IgD-negative memory B cell (primary cell): ENCODE results near the gene DTD1. TPM values are rescaled to one million over a fixed set of nuclear protein-coding genes. Genes with fewer than 3 reads are reported as not detected.

ENCODE experiments used
- H3K27ac Mint-ChIP-seq, 3 donors: one replicate each; pipeline ENCODE4 v1.8.0; 2020 to 2022; ENCODE audit warnings: mild to moderate bottlenecking in 3 of 3, mixed read lengths in 3 of 3, moderate library complexity in 1 of 3
- H3K27me3 Mint-ChIP-seq: one replicate; pipeline ENCODE4 v1.8.0; 2021; ENCODE audit warnings: mixed read lengths
- H3K36me3 Mint-ChIP-seq: one replicate; pipeline ENCODE4 v1.8.0; 2020; ENCODE audit warnings: mild to moderate bottlenecking, mixed read lengths
- H3K4me1 Mint-ChIP-seq, 3 donors: one replicate each; pipeline ENCODE4 v1.8.0; 2020 to 2022; ENCODE audit warnings: mixed read lengths in 3 of 3, mild to moderate bottlenecking in 1 of 3
- H3K4me3 Mint-ChIP-seq, 4 donors: one replicate each; pipeline ENCODE4 v1.8.0; 2020 to 2022; ENCODE audit warnings: mild to moderate bottlenecking in 4 of 4, mixed read lengths in 4 of 4, moderate library complexity in 3 of 4
- H3K9me3 Mint-ChIP-seq, 3 donors: one replicate each; pipeline ENCODE4 v1.8.0; 2020 to 2021; ENCODE audit warnings: mixed read lengths in 3 of 3, mild to moderate bottlenecking in 1 of 3
- polyA plus RNA-seq: library from polyadenylated mRNA; unstranded; fragments of 300-500 nt; fragmentation: Illumina TruSeq; gene quantifications from one replicate; pipeline ENCODE4 v1.2.3, GENCODE V29; 2021

Gene DTD1
- polyA plus RNA-seq, 1 donor from 2014 or later = 51.9 TPM

DNA sequence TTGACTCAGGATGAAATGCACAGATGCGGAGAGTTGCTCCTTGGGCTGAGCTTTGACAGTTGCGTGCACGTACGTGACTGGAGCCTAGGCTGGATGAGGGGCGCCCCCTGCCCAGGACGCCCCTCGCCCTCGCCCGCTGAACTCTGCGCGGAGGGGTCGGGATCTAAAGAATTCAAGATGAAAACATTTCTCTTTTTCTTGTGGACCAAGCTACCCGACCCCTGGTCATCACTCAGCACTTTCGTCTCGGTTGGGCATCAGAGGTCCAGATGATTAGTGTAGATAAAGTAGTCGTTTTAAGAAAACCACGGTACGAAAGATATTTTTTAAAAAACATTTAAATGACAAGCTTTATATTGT lies 700 bp downstream of the DTD1 start:
- Mint-ChIP-seq H3K27me3 (peaks cover 2% of the 10 kb centered on the region), H3K4me1 (peaks cover 19 to 25% (median 24%) of the 10 kb centered on the region in 3 donors), H3K36me3 (peaks cover 2% of the 10 kb centered on the region), H3K27ac (peak overlapping the region; percentile 66 to 94 (median 93)), H3K4me3 (peak overlapping the region; percentile 90 to 95 (median 93)), H3K9me3 (no peaks in the 10 kb centered on the region)

DNA sequence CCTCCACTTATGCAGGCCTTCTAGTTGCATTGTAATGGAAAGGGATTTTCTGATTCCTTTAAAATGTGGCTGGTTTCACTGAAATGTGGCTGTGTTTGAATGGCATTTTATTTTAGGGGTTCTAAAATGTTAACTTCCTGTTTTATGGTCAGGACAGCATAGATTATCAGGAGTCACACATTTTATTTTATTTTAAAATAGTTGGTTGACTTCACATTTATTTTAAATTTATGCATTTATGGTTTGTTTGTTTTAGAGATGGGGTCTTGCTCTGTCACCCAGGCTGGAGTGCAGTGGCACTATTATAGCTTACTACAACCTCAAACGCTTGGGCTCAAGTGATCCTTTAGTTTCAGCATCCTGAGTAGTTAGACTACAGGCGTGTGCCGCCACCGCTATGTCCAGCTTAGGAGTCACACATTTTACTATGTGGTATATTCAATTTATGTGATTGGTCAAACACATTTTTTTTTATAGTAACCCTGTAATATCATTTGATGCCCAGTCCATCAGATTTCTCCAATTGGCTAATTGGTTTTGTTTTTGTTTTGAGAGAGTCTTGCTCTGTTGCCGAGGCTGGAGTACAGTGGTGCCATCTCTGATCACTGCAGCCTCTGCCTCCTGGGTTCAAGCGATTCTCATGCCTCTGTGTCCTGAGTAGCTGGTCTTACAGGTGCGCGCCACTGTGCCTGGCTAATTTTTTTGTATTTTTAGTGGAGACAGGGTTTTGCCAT lies 2.3 kb downstream of the DTD1 start:
- Mint-ChIP-seq H3K27me3 (no peaks in the 10 kb centered on the region), H3K9me3 (no peaks in the 10 kb centered on the region), H3K36me3 (peaks cover 4% of the 10 kb centered on the region), H3K4me1 (peaks cover 19 to 25% (median 24%) of the 10 kb centered on the region in 3 donors), H3K4me3 (peak overlapping the region in 3 of 4 donors; percentile 56 to 90 (median 77)), H3K27ac (peak overlapping the region; percentile 31 to 94 (median 66))

DNA sequence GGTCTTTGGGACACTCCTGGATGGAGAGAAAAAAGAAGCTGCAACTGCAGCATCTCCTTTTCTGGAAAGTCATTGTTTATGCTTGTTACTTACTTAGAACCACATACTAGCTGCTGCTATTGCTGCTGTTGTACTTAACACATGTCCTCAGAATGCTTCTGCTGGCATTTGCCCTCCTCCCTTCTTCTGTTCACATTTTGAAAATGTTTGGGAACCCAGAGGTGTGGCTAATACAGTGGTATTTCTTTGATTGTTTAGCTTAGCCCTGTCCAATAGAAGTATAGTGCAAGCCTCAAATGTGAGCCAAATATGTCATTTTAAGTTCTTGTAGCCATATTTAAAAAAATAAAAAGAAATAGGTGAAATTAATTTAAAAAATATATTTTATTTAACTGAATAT lies 8.4 kb downstream of the DTD1 start:
- Mint-ChIP-seq H3K9me3 (no peaks in the 10 kb centered on the region), H3K4me1 (peaks cover 0 to 5% (median 0%) of the 10 kb centered on the region in 3 donors), H3K4me3 (no peak overlapping the region), H3K36me3 (peaks cover 15% of the 10 kb centered on the region), H3K27ac (peak overlapping the region in 1 of 3 donors; percentile 46), H3K27me3 (no peaks in the 10 kb centered on the region)

DNA sequence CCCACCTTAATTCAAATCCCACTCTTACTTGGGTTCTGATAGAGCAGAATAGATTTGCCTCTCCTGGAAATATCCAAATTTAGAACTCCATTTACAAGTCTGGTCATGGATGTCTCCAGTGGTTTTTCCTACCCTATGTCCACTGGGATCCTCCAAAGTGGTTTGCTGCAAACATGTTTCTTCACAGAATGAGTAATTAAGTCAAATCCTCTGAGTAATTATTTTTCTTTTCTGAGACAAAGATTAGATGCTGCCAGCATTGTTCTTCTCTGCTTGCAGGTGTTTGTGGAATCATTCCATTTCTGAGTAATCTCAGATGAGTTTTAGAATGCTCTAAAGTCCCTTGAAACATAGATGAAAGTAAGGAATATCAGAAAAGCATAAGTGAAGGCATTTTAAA lies 21.9 kb downstream of the DTD1 start:
- Mint-ChIP-seq H3K27ac (no peak overlapping the region), H3K4me1 (peaks cover 0 to 3% (median 0%) of the 10 kb centered on the region in 3 donors), H3K9me3 (no peaks in the 10 kb centered on the region), H3K36me3 (peaks cover 5% of the 10 kb centered on the region), H3K4me3 (no peak overlapping the region), H3K27me3 (no peaks in the 10 kb centered on the region)

DNA sequence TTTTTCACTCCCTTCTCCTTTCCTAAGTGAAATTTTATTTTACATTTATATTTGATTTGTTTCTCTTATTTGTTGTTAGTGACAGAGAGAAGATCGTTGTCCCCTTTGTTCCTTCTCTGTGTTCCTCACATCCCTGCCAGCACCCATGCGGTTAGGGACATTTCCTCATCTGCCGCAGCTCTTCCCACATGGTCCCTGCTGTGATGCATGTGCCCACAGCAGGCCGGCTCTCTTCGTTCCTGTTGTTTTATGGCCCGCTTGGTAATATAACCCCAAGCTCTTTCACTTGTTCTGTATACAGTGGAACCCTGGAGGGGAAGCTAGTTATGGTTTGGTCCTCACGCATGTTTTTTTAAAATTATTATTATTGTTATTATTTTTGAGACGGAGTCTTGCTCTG lies 23.6 kb downstream of the DTD1 start:
- Mint-ChIP-seq H3K27me3 (no peaks in the 10 kb centered on the region), H3K4me1 (peaks cover 0 to 3% (median 0%) of the 10 kb centered on the region in 3 donors), H3K4me3 (peak overlapping the region in 1 of 4 donors; percentile 47), H3K36me3 (peaks cover 10% of the 10 kb centered on the region), H3K27ac (no peak overlapping the region), H3K9me3 (no peaks in the 10 kb centered on the region)

DNA sequence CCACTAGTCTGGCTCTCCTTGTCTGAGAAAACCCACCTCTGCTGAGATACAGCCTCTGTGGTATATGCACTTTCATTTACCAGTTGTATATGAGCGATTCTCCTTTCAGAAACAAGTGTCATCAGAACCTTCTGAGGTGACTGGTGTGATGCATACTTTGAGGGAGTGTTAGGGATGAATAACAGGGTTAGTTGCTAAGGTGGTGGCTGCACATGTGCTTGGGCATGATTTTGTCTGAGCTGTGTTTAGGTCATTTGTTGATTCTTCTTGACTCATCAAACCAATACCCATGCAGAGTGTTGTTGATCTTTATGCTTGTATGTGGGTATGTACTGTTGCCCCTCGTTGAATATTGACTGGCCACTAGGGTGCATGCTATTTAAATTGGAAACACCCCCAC lies 25.7 kb downstream of the DTD1 start:
- peaks cover 0 to 4% (median 3%) of the 10 kb centered on the region in 3 donors for H3K4me1 Mint-ChIP-seq
- H3K4me3 Mint-ChIP-seq = no peak overlapping the region
- no peak overlapping the region for H3K27ac Mint-ChIP-seq

DNA sequence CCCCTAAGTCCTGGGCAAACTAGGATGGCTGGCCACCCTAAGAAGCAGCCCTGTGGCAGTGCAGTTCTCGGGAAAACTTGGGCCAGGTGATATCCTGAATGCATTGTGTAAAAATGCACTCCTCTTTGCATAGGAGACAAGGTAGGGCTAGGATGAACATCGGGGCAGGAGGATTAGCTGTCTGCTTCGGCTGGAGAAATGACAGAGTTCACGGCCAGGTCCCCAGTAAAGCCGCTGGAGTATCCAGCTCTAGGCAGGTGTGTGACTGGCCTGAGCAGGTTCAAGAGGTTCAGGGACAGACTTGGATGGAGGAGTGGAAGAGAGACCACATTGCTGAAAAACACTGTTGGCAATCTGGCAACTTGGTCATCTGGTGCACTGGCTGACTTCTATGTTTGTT lies 26.4 kb downstream of the DTD1 start:
- H3K27me3 Mint-ChIP-seq = no peaks in the 10 kb centered on the region
- H3K36me3 Mint-ChIP-seq = peaks cover 10% of the 10 kb centered on the region
- H3K4me3 Mint-ChIP-seq = no peak overlapping the region
- H3K27ac Mint-ChIP-seq = no peak overlapping the region
- no peaks in the 10 kb centered on the region for H3K9me3 Mint-ChIP-seq
- H3K4me1 Mint-ChIP-seq = peaks cover 0 to 4% (median 3%) of the 10 kb centered on the region in 3 donors

More for the DNA sequence above, 25.7 kb downstream of the DTD1 start:
- no peaks in the 10 kb centered on the region for H3K9me3 Mint-ChIP-seq
- H3K36me3 Mint-ChIP-seq = peaks cover 10% of the 10 kb centered on the region
- H3K27me3 Mint-ChIP-seq = no peaks in the 10 kb centered on the region

DNA sequence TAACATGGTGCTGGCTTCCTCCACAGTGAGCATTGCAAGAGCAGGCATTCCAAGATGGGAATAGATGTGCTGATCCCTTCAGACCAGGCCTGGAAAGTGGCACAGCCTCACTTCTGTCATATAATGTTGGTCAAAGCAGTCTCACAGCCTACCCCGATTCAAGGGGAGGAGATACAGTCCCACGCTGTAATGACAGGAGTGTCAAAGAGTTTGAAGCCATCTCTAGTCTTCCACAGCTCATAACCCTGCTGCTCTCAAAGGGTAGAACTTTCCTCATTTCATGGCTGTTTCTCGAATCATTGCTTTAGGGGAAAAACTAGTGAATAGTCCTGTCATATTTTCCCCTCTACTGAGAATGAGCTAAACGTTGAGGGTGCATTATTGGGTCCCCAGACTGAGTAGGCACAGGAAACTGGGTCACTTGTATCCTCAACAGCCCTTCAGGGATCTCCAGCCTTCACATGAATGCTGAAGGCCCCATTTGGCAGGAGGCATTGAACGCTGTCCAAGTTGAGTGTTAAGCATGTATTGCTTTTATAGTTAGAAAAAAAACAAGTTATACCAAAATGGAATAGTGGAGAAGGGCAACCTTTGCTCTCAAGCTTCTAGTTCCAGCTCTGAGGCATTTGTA lies 27.3 kb downstream of the DTD1 start:
- H3K36me3 Mint-ChIP-seq = peaks cover 9% of the 10 kb centered on the region
- H3K27ac Mint-ChIP-seq = peak overlapping the region in 1 of 3 donors; percentile 69
- no peaks in the 10 kb centered on the region for H3K27me3 Mint-ChIP-seq
- no peak overlapping the region for H3K4me3 Mint-ChIP-seq
- peaks cover 0 to 4% (median 0%) of the 10 kb centered on the region in 3 donors for H3K4me1 Mint-ChIP-seq
- no peaks in the 10 kb centered on the region for H3K9me3 Mint-ChIP-seq

DNA sequence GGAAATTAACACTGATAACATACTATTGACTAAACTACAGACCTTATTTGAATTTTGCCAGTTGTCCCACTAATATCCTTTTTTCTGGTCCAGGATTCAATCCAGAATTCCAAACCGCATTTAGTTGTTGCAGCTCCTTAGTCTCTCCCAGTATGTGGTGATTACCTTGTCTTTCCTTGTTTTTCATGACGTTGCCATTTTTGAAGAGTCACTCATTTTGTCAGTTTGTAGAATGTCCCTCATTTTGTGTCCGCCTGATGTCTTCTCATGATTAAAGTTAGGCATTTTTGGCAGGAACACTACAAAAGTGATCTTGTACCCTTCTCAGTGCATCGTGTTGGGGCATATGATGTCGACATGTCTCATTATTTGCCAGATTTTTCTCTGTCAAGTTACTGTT lies 33.1 kb downstream of the DTD1 start:
- H3K9me3 Mint-ChIP-seq = no peaks in the 10 kb centered on the region
- H3K4me1 Mint-ChIP-seq = peaks cover 4 to 5% (median 4%) of the 10 kb centered on the region in 3 donors
- H3K27me3 Mint-ChIP-seq = no peaks in the 10 kb centered on the region
- H3K36me3 Mint-ChIP-seq = peaks cover 6% of the 10 kb centered on the region
- no peak overlapping the region for H3K4me3 Mint-ChIP-seq
- no peak overlapping the region for H3K27ac Mint-ChIP-seq

DNA sequence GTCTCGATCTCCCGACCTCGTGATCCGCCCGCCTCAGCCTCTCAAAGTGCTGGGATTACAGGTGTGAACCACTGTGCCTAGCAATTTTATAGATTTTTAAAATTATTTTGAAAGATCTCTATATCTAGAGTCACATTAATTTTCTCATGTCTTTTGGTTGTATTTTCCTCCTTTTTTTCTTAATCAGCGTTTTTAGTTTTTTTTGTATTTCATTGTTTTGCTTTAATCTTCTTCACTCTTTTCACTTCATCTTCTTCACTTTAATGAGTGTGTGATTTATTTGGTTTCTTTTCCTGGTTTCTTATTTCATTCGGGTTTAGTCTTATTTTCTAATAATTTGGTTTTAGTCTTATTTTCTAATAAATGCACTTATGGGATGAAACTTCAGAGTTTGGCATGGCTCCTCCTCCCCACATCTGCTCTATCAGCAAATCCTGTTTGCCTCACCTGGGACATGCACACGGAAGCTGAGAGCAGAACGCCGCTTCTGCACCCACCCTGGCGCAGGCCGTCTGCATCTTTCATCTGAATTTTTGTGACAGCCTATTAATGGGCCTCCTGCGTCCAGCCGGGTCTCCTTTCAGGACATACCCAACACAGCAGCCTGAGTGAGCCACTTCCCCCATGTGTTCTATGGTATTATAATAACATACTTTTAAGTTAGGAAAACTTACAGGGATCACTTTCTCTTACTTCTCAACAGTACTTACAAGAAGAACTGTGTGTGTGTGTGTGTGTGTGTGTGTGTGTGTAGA lies 35.5 kb downstream of the DTD1 start:
- peaks cover 0 to 7% (median 4%) of the 10 kb centered on the region in 3 donors for H3K4me1 Mint-ChIP-seq
- no peaks in the 10 kb centered on the region for H3K9me3 Mint-ChIP-seq
- no peaks in the 10 kb centered on the region for H3K27me3 Mint-ChIP-seq
- no peak overlapping the region for H3K27ac Mint-ChIP-seq
- H3K4me3 Mint-ChIP-seq = no peak overlapping the region
- peaks cover 6% of the 10 kb centered on the region for H3K36me3 Mint-ChIP-seq

DNA sequence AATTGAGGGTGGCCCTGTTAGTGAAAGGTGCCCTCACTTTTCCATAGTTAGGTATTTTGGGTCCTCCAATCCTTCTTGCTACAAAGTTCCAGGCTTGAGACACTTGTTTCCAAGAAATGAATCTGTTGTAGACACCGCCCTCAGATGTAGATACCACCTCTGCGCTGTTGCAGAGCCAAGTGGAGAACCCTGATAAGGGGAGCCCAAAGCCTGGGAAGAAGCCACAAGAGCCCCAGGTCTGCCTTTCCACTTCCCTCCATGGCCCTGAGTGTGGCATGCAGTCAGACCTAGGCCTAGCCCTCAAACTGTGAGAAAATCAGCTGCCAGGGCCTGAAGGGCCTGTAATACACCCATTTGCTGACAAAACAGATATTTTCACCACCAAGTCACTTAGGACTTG lies 37.1 kb downstream of the DTD1 start:
- Mint-ChIP-seq H3K9me3 (no peaks in the 10 kb centered on the region), H3K4me1 (peaks cover 0 to 7% (median 4%) of the 10 kb centered on the region in 3 donors), H3K27me3 (no peaks in the 10 kb centered on the region), H3K27ac (no peak overlapping the region), H3K36me3 (peaks cover 6% of the 10 kb centered on the region), H3K4me3 (no peak overlapping the region)

DNA sequence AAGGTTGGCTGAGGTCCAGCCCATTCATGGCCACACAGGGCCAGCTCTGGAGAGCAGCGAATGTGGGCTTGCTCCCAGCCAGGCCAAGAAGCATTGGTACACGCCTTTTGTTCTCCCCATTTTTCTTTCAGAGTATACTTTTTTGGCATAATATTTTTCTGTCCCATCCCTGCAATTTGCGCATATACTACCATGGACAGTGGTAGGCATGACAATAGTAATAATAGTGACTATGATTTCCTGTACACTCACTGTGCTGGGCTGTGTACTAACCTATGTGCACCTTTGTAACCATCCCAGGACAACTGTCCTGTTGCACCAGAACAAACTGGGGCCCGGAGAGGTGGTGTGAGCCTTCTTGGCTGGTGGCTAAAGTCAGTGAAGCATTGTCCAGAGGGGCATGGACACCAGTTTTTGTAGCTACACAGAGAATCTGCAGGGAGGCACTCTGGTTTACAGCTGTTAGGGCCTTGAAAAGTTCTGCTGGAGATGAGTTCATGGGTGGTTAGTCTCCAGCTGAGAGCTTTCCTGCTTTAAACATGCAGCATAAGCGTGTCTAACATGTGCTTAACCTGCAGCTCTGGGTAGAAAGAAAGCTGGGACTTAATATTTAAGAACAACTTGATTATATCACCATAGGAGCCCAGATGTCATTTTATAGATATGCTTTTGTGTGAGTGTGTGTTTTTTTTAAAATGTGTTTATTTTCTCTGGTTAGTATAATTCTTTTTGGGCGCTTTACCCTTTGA lies 38.2 kb downstream of the DTD1 start:
- Mint-ChIP-seq H3K9me3 (no peaks in the 10 kb centered on the region), H3K27ac (no peak overlapping the region), H3K27me3 (no peaks in the 10 kb centered on the region), H3K36me3 (peaks cover 10% of the 10 kb centered on the region), H3K4me1 (peaks cover 0 to 5% (median 3%) of the 10 kb centered on the region in 3 donors), H3K4me3 (no peak overlapping the region)

DNA sequence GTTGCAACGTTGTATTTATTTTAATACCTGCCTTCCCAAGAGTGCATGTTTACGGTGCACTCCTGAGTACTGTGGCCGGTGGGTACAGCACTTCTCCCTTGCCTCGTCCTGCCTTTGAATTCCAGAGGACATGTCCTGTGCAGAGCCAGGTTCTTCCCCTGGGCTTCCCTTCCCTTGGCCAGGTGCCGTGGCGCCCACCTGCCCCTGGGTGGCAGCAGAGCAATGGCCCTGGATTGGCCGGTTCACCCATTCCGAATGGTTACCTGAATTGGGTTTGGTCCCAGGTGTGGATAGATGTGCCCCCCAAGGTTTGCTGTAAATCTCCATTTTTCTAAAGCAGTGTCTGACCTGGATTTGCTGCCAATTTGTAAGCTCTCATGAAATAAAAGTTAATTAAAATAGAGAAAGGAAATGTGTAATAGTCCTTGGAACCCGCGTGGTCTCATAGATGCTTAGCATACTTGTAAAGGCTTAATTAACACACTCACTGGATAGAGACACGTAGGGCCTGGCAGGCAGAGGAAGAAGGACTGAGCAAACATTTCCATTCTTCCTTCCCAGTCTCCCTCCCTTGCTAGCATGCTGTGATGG lies 40.6 kb downstream of the DTD1 start:
- no peak overlapping the region for H3K4me3 Mint-ChIP-seq
- no peaks in the 10 kb centered on the region for H3K27me3 Mint-ChIP-seq
- peaks cover 11% of the 10 kb centered on the region for H3K36me3 Mint-ChIP-seq
- H3K9me3 Mint-ChIP-seq = no peaks in the 10 kb centered on the region
- no peak overlapping the region for H3K27ac Mint-ChIP-seq
- H3K4me1 Mint-ChIP-seq = peaks cover 0 to 7% (median 2%) of the 10 kb centered on the region in 3 donors

DNA sequence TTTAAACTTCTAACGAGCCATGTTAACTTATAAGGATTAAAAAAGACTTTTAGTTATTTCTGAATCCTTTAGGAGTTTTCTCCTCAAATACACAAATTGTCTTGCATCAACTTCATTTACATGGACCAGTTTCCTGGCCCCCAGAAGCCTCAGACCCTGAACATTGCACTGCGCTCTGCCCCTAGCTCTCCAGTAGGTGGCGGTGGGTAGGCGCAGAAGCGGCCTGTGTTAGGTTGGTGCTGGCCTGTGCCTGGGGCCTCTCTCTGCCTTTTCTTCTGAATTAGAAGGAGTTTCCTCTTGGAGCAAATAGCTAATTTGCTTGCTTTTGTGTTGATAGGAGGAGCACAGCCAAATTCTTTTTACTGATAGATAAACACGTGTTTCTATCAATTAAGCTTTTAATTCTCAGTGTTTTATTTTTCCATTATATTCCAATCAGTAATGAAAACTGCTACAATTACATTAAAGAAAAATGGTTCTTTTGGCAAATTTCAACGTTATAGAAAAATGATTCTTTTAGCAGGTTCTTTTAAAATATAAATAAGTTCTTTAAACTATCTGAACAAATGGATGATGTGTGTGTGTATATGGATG lies 44.4 kb downstream of the DTD1 start:
- Mint-ChIP-seq H3K9me3 (no peaks in the 10 kb centered on the region), H3K27ac (peak overlapping the region in 1 of 3 donors; percentile 63), H3K4me1 (peaks cover 2 to 6% (median 6%) of the 10 kb centered on the region in 3 donors), H3K36me3 (peaks cover 12% of the 10 kb centered on the region), H3K27me3 (no peaks in the 10 kb centered on the region), H3K4me3 (no peak overlapping the region)
